SU-DHL-6 (cell line): ENCODE measurements around the gene SETBP1.

Experiments used
- CTCF ChIP-seq: fragments of 200-600 bp; sonication (generic); IDR thresholded peaks from one replicate; pipeline ENCODE4 v1.5.1; 2017; ENCODE audit warnings: antibody characterized with exemption, mild to moderate bottlenecking, low read length, moderate library complexity; ENCODE audit not compliant: insufficient read depth, poor library complexity, severe bottlenecking
- EZH2phosphoT487 ChIP-seq: fragments of 200-600 bp; sonication (generic), shearing (Covaris generic); conservative IDR thresholded peaks from 2 replicates; pipeline ENCODE4 v1.6.1; 2018; ENCODE audit warnings: mild to moderate bottlenecking, antibody characterized with exemption, low read length, moderate library complexity, mixed read lengths

GRCh38 chr18:44710931-44711330 is 30.2 kb downstream of the SETBP1 start:
- TF ChIP-seq CTCF (no peak), EZH2phosphoT487 (no peak)
